ENCODE results near the gene LPCAT1. TPM values are rescaled to one million over a fixed set of nuclear protein-coding genes. Genes with fewer than 3 reads are reported as not detected.

LPCAT1 gene
- total and polyA plus RNA-seq, 2 of the 13 experiments (the other 11 are each of a cell fraction or from before 2014, with no cell fraction given): 29.8 to 90.6 TPM

GRCh38 chr5:1570975-1571374, 47.2 kb upstream of the LPCAT1 start (continued):
- TF ChIP-seq HNF1A (IDR thresholded peaks at IDR 0.05; ENCODE audit: low read depth) (no peak), HNF1A (CRISPR knock-in tag; IDR thresholded peaks at IDR 0.05; ENCODE audit: borderline replicate concordance) (no peak), LCORL (IDR thresholded peaks at IDR 0.05) (no peak), LCORL (CRISPR knock-in tag; IDR thresholded peaks at IDR 0.05) (no peak), U2AF2 (IDR thresholded peaks at IDR 0.05; ENCODE audit: low read depth, low read length) (peak; percentile 90; the same call in 1 of the 2 replicates), ZKSCAN1 (IDR thresholded peaks at IDR 0.05; ENCODE audit: low read length) (peak; percentile 48; the same call in 1 of the 2 replicates), ZBTB38 (CRISPR knock-in tag; IDR thresholded peaks at IDR 0.05) (peak; percentile 51; the same call in 1 of the 2 replicates), KDM1A (CRISPR knock-in tag; IDR thresholded peaks at IDR 0.05) (no peak), RFX5 (IDR thresholded peaks at IDR 0.05; ENCODE audit: low read depth, low read length) (no peak), ZNF598 (CRISPR knock-in tag; IDR thresholded peaks at IDR 0.05; ENCODE audit: borderline replicate concordance) (no peak), SP5 (CRISPR knock-in tag; IDR thresholded peaks at IDR 0.05; ENCODE audit: borderline replicate concordance, low read depth) (no peak; the same call in 1 of the 2 replicates), ZBTB39 (CRISPR knock-in tag; IDR thresholded peaks at IDR 0.05) (peak; percentile 100)

Measured in HepG2 (cell line).